Liver (tissue), 9 donors: Measurements from ENCODE around the gene GRIK2. TPM values are rescaled to one million over a fixed set of nuclear protein-coding genes. Genes with fewer than 3 reads are reported as not detected.

ENCODE experiments used
- DNase-seq: peaks from one replicate; pipeline ENCODE4 v3.0.0-alpha.2; 2017; ENCODE audit warnings: low spot score
- H3K27ac ChIP-seq, 2 donors: one replicate each; pipeline ENCODE4 v1.7.0; 2013; ENCODE audit warnings: inconsistent platforms in 2 of 2, low read length in 2 of 2, control low read depth in 1 of 2, low read depth in 1 of 2, mild to moderate bottlenecking in 1 of 2
- H3K27me3 ChIP-seq, 4 donors: one replicate each; pipeline versions ENCODE4 v1.6.1 to v1.7.0; 2013; ENCODE audit warnings: low read length in 3 of 4, inconsistent platforms in 1 of 4, mild to moderate bottlenecking in 1 of 4, moderate library complexity in 1 of 4; ENCODE audit not compliant: control insufficient read depth in 4 of 4, insufficient read depth in 4 of 4
- H3K36me3 ChIP-seq, 4 donors: one replicate each; pipeline versions ENCODE4 v1.6.1 to v1.7.0; 2013; ENCODE audit warnings: low read length in 3 of 4, mild to moderate bottlenecking in 3 of 4, low read depth in 1 of 4, moderate library complexity in 1 of 4; ENCODE audit not compliant: control insufficient read depth in 4 of 4, insufficient read depth in 3 of 4
- H3K4me1 ChIP-seq, 4 donors: one replicate each; pipeline versions ENCODE4 v1.6.1 to v1.7.0; 2013; ENCODE audit warnings: low read length in 3 of 4, mild to moderate bottlenecking in 3 of 4, moderate library complexity in 1 of 4; ENCODE audit not compliant: control insufficient read depth in 4 of 4, insufficient read depth in 4 of 4
- H3K4me3 ChIP-seq, 3 donors: one replicate each; pipeline versions ENCODE4 v1.6.1 to v1.7.0; 2013; ENCODE audit warnings: low read length in 3 of 3, control low read depth in 1 of 3, low read depth in 1 of 3, mild to moderate bottlenecking in 1 of 3
- H3K9ac ChIP-seq, 2 donors: one replicate each; pipeline ENCODE4 v1.7.0; 2013; ENCODE audit warnings: low read length in 2 of 2, mild to moderate bottlenecking in 2 of 2, moderate library complexity in 2 of 2, control low read depth in 1 of 2, low read depth in 1 of 2
- H3K9me3 ChIP-seq, 4 donors: one replicate each; pipeline versions ENCODE4 v1.6.1 to v1.7.0; 2013; ENCODE audit warnings: low read length in 3 of 4; ENCODE audit not compliant: control insufficient read depth in 4 of 4
- FOXA1 ChIP-seq: IDR thresholded peaks from 2 replicates; pipeline ENCODE4 v1.6.1; 2016; ENCODE audit warnings: antibody characterized with exemption
- FOXA2 ChIP-seq: IDR thresholded peaks from 2 replicates; pipeline ENCODE4 v1.6.1; 2016; ENCODE audit warnings: antibody characterized with exemption
- HNF4A ChIP-seq, 2 donors: conservative IDR thresholded peaks; 2 replicates each; pipeline ENCODE4 v1.6.1; 2016; ENCODE audit warnings: antibody characterized with exemption in 2 of 2, mild to moderate bottlenecking in 2 of 2
- HNF4G ChIP-seq: IDR thresholded peaks from 2 replicates; pipeline ENCODE4 v1.6.1; 2016; ENCODE audit warnings: antibody characterized with exemption
- JUND ChIP-seq, 2 donors: IDR thresholded peaks; 2 replicates each; pipeline ENCODE4 v1.6.1; 2016; ENCODE audit warnings: antibody characterized with exemption in 2 of 2
- NR2F2 ChIP-seq: IDR thresholded peaks from 2 replicates; pipeline ENCODE4 v1.6.1; 2016; ENCODE audit warnings: antibody characterized with exemption
- RXRA ChIP-seq, 2 donors: IDR thresholded peaks; 2 replicates each; pipeline ENCODE4 v1.6.1; 2017 to 2018; ENCODE audit warnings: antibody characterized with exemption in 2 of 2, mild to moderate bottlenecking in 1 of 2
- SP1 ChIP-seq: IDR thresholded peaks from 2 replicates; pipeline ENCODE4 v1.6.1; 2018; ENCODE audit warnings: antibody characterized with exemption, mild to moderate bottlenecking
- WGBS: extraction: QIAGEN DNeasy Blood & Tissue Kit; methylation state at CpG from one replicate; pipeline ENCODE4 v1.1.7; 2013; 5-methylcytosine and 5-hydroxymethylcytosine counted together
- polyA plus RNA-seq, 2 donors: library from polyadenylated mRNA; stranded (reverse) in 1 of 2; unstranded in 1 of 2; fragments of 200-250 nt in 1 of 2; fragments of >200 nt in 1 of 2; fragmentation: Nextera tagmentation in 1 of 2; extraction: Ambion mirVana in 1 of 2; gene quantifications; one replicate each; pipeline versions ENCODE4 v1.2.1 to v1.2.3, GENCODE V29; 2013 to 2015
- total RNA-seq, 2 donors: library from RNA; depleted of rRNA; stranded (reverse); fragments of >200 nt; gene quantifications; one replicate each; pipeline ENCODE4 v1.2.3, GENCODE V29; 2014
- TF ChIP-seq, protein P1 (sequence below): fragments of 150-350 bp; IDR thresholded peaks from 2 replicates; pipeline ENCODE4 v1.5.1; 2017; ENCODE audit warnings: improper control_type of control experiment, low read depth, low read length; ENCODE audit not compliant: missing input control
- TF ChIP-seq, protein P2 (sequence below): IDR thresholded peaks from 2 replicates; pipeline ENCODE4 v1.6.1; 2016; ENCODE audit warnings: antibody characterized with exemption
- TF ChIP-seq, protein P3 (sequence below): IDR thresholded peaks from 2 replicates; pipeline ENCODE4 v1.6.1; 2016; ENCODE audit warnings: antibody characterized with exemption, mild to moderate bottlenecking
- TF ChIP-seq, protein P4 (sequence below): IDR thresholded peaks from 2 replicates; pipeline ENCODE4 v1.6.1; 2016; ENCODE audit warnings: antibody characterized with exemption
- donor health status: healthy.
- donor health status: healthy.
- donor health status: healthy.
- donor health status: healthy.
- donor health status: healthy.

Gene GRIK2
- total and polyA plus RNA-seq, 4 donors: 0.02 to 0.17 (median 0.05) TPM

DNA sequence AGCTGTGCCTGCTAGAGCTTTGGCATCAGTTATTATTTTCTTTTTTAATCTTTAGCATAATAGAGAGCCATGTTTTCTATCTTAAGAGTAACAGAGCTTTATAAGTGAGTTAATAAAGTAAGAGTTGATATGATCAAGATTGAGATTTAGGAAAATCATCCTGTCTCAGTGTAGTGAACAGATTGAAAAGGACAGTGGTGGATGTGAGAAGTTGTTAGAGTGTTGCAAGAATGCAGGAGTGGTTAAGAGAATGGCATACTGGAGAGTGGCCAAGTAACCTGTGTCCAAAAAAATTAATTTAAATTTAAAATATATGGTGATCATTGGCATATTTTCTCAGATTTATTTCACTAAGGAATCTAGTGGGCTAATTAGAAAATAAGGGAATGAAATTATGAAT lies 629.3 kb downstream of the GRIK2 start:
- Histone ChIP-seq H3K4me3 (no peak overlapping the region), H3K36me3 (no peaks in the 10 kb centered on the region), H3K27me3 (no peaks in the 10 kb centered on the region), H3K4me1 (no peaks in the 10 kb centered on the region), H3K27ac (no peak overlapping the region), H3K9me3 (no peaks in the 10 kb centered on the region), H3K9ac (no peak overlapping the region)
- TF ChIP-seq, protein P1, sequence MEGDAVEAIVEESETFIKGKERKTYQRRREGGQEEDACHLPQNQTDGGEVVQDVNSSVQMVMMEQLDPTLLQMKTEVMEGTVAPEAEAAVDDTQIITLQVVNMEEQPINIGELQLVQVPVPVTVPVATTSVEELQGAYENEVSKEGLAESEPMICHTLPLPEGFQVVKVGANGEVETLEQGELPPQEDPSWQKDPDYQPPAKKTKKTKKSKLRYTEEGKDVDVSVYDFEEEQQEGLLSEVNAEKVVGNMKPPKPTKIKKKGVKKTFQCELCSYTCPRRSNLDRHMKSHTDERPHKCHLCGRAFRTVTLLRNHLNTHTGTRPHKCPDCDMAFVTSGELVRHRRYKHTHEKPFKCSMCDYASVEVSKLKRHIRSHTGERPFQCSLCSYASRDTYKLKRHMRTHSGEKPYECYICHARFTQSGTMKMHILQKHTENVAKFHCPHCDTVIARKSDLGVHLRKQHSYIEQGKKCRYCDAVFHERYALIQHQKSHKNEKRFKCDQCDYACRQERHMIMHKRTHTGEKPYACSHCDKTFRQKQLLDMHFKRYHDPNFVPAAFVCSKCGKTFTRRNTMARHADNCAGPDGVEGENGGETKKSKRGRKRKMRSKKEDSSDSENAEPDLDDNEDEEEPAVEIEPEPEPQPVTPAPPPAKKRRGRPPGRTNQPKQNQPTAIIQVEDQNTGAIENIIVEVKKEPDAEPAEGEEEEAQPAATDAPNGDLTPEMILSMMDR: no peak
- TF ChIP-seq, protein P2, sequence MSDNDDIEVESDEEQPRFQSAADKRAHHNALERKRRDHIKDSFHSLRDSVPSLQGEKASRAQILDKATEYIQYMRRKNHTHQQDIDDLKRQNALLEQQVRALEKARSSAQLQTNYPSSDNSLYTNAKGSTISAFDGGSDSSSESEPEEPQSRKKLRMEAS: no peak
- no peak for TF ChIP-seq FOXA1
- no peak for TF ChIP-seq SP1
- no peak for TF ChIP-seq HNF4A (conservative IDR thresholded peaks at IDR 0.05)
- TF ChIP-seq JUND (IDR thresholded peaks at IDR 0.05): no peak
- DNase-seq: no peak

DNA sequence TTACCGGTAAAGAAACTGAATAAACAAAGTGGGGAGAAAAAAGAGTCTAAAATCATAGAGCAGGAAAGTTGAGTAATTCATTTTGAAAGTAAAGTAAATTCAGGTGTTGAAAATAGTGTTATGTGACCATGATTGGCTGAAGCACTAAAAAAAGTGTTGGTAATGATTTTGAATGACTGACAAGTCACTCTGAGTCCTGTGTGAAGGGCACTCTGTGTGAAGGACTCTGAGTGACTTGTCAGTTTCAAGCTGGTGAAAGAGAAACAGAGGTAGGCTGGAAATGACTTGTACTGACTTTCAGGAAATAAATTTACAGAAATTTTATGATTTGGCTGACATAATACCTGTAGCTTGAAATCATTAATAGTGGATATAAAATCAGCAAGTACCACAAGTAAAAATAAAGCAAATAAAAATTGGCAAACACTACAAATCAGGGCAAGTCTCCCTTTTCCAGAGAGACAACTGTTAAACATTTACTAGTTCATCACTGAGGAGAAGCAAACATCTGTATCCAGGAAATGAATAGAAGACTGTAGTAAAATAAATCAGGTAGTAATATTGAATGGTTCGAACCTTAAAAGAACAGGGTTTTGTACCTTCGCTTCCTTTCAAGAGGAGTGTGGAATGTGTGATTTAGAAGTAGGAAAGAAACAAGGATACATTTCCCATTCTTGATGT lies 630.6 kb downstream of the GRIK2 start:
- DNase-seq: no peak
- H3K27ac ChIP-seq: peak overlapping the region; percentile 22 to 41
- WGBS: 53% methylated on average over 3 of the region's 3 CpGs

More for the DNA sequence above, 630.6 kb downstream of the GRIK2 start:
- Histone ChIP-seq H3K9me3 (no peaks in the 10 kb centered on the region), H3K4me3 (no peak overlapping the region), H3K36me3 (no peaks in the 10 kb centered on the region), H3K9ac (no peak overlapping the region), H3K27me3 (no peaks in the 10 kb centered on the region), H3K4me1 (no peaks in the 10 kb centered on the region)
- TF ChIP-seq HNF4G (no peak), FOXA2 (peak; percentile 18), RXRA (IDR thresholded peaks at IDR 0.05) (peak in 1 of 2 donors; percentile 7), NR2F2 (no peak)
- TF ChIP-seq, protein P2: no peak
- TF ChIP-seq, protein P3, sequence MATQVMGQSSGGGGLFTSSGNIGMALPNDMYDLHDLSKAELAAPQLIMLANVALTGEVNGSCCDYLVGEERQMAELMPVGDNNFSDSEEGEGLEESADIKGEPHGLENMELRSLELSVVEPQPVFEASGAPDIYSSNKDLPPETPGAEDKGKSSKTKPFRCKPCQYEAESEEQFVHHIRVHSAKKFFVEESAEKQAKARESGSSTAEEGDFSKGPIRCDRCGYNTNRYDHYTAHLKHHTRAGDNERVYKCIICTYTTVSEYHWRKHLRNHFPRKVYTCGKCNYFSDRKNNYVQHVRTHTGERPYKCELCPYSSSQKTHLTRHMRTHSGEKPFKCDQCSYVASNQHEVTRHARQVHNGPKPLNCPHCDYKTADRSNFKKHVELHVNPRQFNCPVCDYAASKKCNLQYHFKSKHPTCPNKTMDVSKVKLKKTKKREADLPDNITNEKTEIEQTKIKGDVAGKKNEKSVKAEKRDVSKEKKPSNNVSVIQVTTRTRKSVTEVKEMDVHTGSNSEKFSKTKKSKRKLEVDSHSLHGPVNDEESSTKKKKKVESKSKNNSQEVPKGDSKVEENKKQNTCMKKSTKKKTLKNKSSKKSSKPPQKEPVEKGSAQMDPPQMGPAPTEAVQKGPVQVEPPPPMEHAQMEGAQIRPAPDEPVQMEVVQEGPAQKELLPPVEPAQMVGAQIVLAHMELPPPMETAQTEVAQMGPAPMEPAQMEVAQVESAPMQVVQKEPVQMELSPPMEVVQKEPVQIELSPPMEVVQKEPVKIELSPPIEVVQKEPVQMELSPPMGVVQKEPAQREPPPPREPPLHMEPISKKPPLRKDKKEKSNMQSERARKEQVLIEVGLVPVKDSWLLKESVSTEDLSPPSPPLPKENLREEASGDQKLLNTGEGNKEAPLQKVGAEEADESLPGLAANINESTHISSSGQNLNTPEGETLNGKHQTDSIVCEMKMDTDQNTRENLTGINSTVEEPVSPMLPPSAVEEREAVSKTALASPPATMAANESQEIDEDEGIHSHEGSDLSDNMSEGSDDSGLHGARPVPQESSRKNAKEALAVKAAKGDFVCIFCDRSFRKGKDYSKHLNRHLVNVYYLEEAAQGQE: peak; percentile 16
- TF ChIP-seq, protein P4, sequence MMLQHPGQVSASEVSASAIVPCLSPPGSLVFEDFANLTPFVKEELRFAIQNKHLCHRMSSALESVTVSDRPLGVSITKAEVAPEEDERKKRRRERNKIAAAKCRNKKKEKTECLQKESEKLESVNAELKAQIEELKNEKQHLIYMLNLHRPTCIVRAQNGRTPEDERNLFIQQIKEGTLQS: no peak
